Karpas-422 (cell line): ENCODE data around the gene CLDN15. TPM values are rescaled to one million over a fixed set of nuclear protein-coding genes. Genes with fewer than 3 reads are reported as not detected.

ENCODE experiments used
- DNase-seq: peaks from one replicate; pipeline ENCODE4 v3.0.0-alpha.2; 2015
- H2AFZ ChIP-seq: fragments of 200-600 bp; sonication (generic); 2 replicates; pipeline ENCODE4 v1.6.1; 2014; ENCODE audit warnings: antibody characterized with exemption, low read length, mixed read lengths
- H3K27ac ChIP-seq: fragments of 200-600 bp; sonication (generic); 2 replicates; pipeline ENCODE4 v1.5.1; 2014; ENCODE audit warnings: mild to moderate bottlenecking, low read length, moderate library complexity
- H3K27me3 ChIP-seq: fragments of 200-600 bp; sonication (generic); 2 replicates; pipeline ENCODE4 v1.6.1; 2014; ENCODE audit warnings: low read length, mixed read lengths
- H3K36me3 ChIP-seq: fragments of 200-600 bp; sonication (generic); 2 replicates; pipeline ENCODE4 v1.6.1; 2014; ENCODE audit warnings: low read length, mixed read lengths; ENCODE audit not compliant: insufficient read depth
- H3K4me1 ChIP-seq: fragments of 200-600 bp; sonication (generic); 2 replicates; pipeline ENCODE4 v1.6.1; 2014; ENCODE audit warnings: mild to moderate bottlenecking, low read length, mixed read lengths
- H3K4me2 ChIP-seq: fragments of 200-600 bp; sonication (generic); 2 replicates; pipeline ENCODE4 v1.6.1; 2014; ENCODE audit warnings: low read length, low read depth, mild to moderate bottlenecking; ENCODE audit not compliant: poor library complexity, severe bottlenecking
- H3K4me3 ChIP-seq: fragments of 200-600 bp; sonication (generic); 2 replicates; pipeline ENCODE4 v1.5.1; 2014; ENCODE audit warnings: mild to moderate bottlenecking, antibody characterized with exemption, low read length, mixed read lengths
- H3K79me2 ChIP-seq: fragments of 200-600 bp; sonication (generic); 2 replicates; pipeline ENCODE4 v1.6.1; 2014; ENCODE audit warnings: mild to moderate bottlenecking, low read length, mixed read lengths
- H3K9ac ChIP-seq: fragments of 200-600 bp; sonication (generic); 2 replicates; pipeline ENCODE4 v1.6.0; 2014; ENCODE audit warnings: low read length
- H3K9me2 ChIP-seq: fragments of 200-600 bp; sonication (generic), shearing (Covaris generic); replicated peaks from 2 replicates; pipeline ENCODE4 v1.6.0; 2014; ENCODE audit warnings: mild to moderate bottlenecking, low read length, moderate library complexity; ENCODE audit not compliant: insufficient read depth
- H3K9me3 ChIP-seq: fragments of 300-700, 200-600 bp; sonication (generic); 2 replicates; pipeline ENCODE4 v1.6.1; 2014; ENCODE audit warnings: low read length, mixed read lengths
- H4K20me1 ChIP-seq: fragments of 200-600 bp; sonication (generic); 2 replicates; pipeline ENCODE4 v1.6.1; 2014; ENCODE audit warnings: mild to moderate bottlenecking, antibody characterized with exemption, low read length, low read depth; ENCODE audit not compliant: insufficient read depth
- total RNA-seq: library from RNA; depleted of rRNA; stranded (reverse); fragments of >200 nt; shearing (Covaris generic); gene quantifications from 2 replicates; pipeline ENCODE4 v1.2.3, GENCODE V29; 2014; ENCODE audit warnings: low replicate concordance

The CLDN15 gene
- total RNA-seq, 1 experiment from 2014 or later = 12.2 TPM

GRCh38 chr7:101235050-101235449, 2.6 kb downstream of the CLDN15 start:
- no peak for DNase-seq
- Histone ChIP-seq H3K27me3 (no peaks in the 10 kb centered on the region), H3K27ac (no peak overlapping the region), H3K4me1 (no peaks in the 10 kb centered on the region), H3K9ac (no peak overlapping the region), H2AFZ (no peak overlapping the region), H3K4me2 (no peak overlapping the region), H3K4me3 (no peak overlapping the region), H3K9me2 (no peaks in the 10 kb centered on the region), H3K36me3 (no peaks in the 10 kb centered on the region), H4K20me1 (no peaks in the 10 kb centered on the region), H3K9me3 (no peaks in the 10 kb centered on the region), H3K79me2 (no peaks in the 10 kb centered on the region)

- Histone ChIP-seq H3K27me3 (no peaks in the 10 kb centered on the region), H3K9me2 (no peaks in the 10 kb centered on the region), H3K27ac (no peak overlapping the region), H4K20me1 (no peaks in the 10 kb centered on the region), H3K9ac (no peak overlapping the region), H3K36me3 (no peaks in the 10 kb centered on the region), H2AFZ (no peak overlapping the region), H3K4me2 (no peak overlapping the region), H3K9me3 (no peaks in the 10 kb centered on the region), H3K4me1 (no peaks in the 10 kb centered on the region), H3K79me2 (no peaks in the 10 kb centered on the region), H3K4me3 (no peak overlapping the region)
- no peak for DNase-seq
Measured at GRCh38 chr7:101234636-101235035, 3.0 kb downstream of the CLDN15 start.

- H2AFZ ChIP-seq = no peak overlapping the region
- H4K20me1 ChIP-seq = no peaks in the 10 kb centered on the region
- no peaks in the 10 kb centered on the region for H3K36me3 ChIP-seq
- no peaks in the 10 kb centered on the region for H3K79me2 ChIP-seq
- H3K9ac ChIP-seq = no peak overlapping the region
- no peak overlapping the region for H3K4me2 ChIP-seq
- no peaks in the 10 kb centered on the region for H3K9me2 ChIP-seq
- H3K9me3 ChIP-seq = no peaks in the 10 kb centered on the region
- no peak overlapping the region for H3K4me3 ChIP-seq
- DNase-seq = no peak
- no peaks in the 10 kb centered on the region for H3K27me3 ChIP-seq
- H3K27ac ChIP-seq = no peak overlapping the region
- no peaks in the 10 kb centered on the region for H3K4me1 ChIP-seq
Measured at GRCh38 chr7:101233907-101234547, 3.6 kb downstream of the CLDN15 start.

DNA sequence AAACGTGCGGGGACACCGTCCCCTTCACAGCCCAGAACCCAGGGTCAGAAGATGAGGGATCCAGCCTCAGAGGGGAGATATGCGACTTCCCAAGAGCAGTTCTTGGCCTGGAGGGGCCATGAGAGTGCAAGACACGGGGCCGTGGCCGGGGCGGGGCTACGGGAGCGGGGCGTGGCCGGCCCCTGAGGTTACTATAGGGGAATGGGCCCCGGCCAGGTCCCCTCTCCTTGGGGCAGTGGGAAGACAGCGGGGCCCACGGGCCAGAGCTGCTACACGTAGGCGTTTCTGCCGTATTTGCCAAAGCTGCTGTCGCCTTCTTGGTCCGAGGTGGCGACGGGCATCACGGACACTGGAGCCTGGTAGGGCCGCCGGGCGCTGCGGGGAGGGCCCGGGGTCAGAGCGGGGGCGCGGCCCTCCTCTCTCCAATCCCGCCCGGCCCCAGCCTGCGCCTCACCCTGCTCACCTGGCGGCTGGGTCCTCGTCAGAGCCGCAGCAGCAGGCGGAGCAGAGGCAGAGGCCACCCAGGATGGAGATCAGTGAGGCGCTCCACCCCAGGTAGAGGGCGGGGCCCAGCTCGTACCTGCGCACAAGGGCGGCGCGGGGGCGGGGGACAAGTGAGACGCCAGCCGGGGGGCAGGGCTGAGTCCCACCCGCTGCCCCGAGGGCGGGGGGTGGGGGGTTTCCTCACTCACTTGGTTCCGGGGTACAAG, 5.3 kb downstream of the CLDN15 start:
- no peaks in the 10 kb centered on the region for H3K27me3 ChIP-seq
- no peaks in the 10 kb centered on the region for H3K36me3 ChIP-seq
- H3K9ac ChIP-seq = no peak overlapping the region
- H4K20me1 ChIP-seq = no peaks in the 10 kb centered on the region
- no peaks in the 10 kb centered on the region for H3K9me2 ChIP-seq
- no peak overlapping the region for H3K4me3 ChIP-seq
- H3K4me2 ChIP-seq = no peak overlapping the region
- H3K27ac ChIP-seq = no peak overlapping the region
- peaks cover 5% of the 10 kb centered on the region for H3K4me1 ChIP-seq
- no peaks in the 10 kb centered on the region for H3K9me3 ChIP-seq
- no peak overlapping the region for H2AFZ ChIP-seq
- no peak for DNase-seq
- H3K79me2 ChIP-seq = no peaks in the 10 kb centered on the region

GRCh38 chr7:101231644-101232043, 6.0 kb downstream of the CLDN15 start:
- Histone ChIP-seq H3K27ac (no peak overlapping the region), H3K9me3 (no peaks in the 10 kb centered on the region), H2AFZ (no peak overlapping the region), H3K4me2 (no peak overlapping the region), H3K36me3 (no peaks in the 10 kb centered on the region), H3K9ac (no peak overlapping the region), H3K9me2 (no peaks in the 10 kb centered on the region), H4K20me1 (no peaks in the 10 kb centered on the region), H3K79me2 (no peaks in the 10 kb centered on the region), H3K4me3 (no peak overlapping the region), H3K4me1 (peaks cover 5% of the 10 kb centered on the region), H3K27me3 (no peaks in the 10 kb centered on the region)
- DNase-seq = no peak

DNA sequence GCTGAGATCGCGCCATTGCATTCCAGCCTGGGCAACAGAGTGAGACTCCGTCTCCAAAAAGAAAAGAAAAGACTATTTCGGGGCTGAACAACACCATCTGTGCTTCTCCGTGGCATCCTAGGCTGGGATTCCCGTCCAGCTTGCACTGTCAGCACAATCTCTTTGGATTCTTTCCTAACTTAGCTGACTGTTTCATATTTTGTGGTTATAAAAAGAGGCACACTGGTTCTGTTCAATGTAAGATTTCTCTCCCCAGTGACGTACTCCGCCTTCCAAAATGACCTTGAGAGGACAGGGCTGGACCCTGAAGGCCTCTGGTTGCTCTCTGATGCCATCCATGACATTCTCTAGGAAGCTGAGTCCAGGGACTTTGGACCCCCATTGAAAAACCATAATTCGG, 10.9 kb downstream of the CLDN15 start:
- H3K36me3 ChIP-seq = no peaks in the 10 kb centered on the region
- no peaks in the 10 kb centered on the region for H4K20me1 ChIP-seq
- H3K4me1 ChIP-seq = peaks cover 5% of the 10 kb centered on the region
- H3K9ac ChIP-seq = no peak overlapping the region
- H3K9me2 ChIP-seq = no peaks in the 10 kb centered on the region
- H2AFZ ChIP-seq = no peak overlapping the region
- H3K79me2 ChIP-seq = 0 out of 2 replicates have a peak, but pooled peaks cover 1% of the 10 kb centered on the region
- no peak overlapping the region for H3K4me3 ChIP-seq
- no peak overlapping the region for H3K27ac ChIP-seq
- H3K4me2 ChIP-seq = no peak overlapping the region
- H3K9me3 ChIP-seq = no peaks in the 10 kb centered on the region
- no peaks in the 10 kb centered on the region for H3K27me3 ChIP-seq
- no peak for DNase-seq

DNA sequence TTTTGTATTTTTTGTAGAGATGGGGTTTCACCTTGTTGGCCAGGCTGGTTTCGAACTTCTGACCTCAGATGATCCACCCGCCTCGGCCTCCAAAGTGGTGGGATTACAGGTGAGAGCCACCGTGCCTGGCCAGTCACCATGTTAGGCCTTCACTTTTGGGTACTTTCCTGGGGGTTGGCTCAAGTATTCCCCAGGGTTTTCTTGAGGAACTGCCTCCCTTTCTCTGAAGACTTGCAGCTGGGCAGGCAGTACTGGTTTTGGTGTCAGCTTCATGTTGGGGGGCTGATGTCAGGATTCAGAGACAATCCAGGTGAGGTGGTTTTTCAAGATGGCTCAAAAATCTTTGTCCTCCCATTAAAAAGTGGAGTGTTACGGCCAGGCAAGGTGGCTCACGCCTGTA, 12.0 kb downstream of the CLDN15 start:
- no peak overlapping the region for H3K4me3 ChIP-seq
- H2AFZ ChIP-seq = no peak overlapping the region
- H4K20me1 ChIP-seq = no peaks in the 10 kb centered on the region
- H3K27ac ChIP-seq = no peak overlapping the region
- H3K9ac ChIP-seq = no peak overlapping the region
- no peaks in the 10 kb centered on the region for H3K36me3 ChIP-seq
- no peaks in the 10 kb centered on the region for H3K27me3 ChIP-seq
- H3K9me2 ChIP-seq = no peaks in the 10 kb centered on the region
- peaks cover 12% of the 10 kb centered on the region for H3K79me2 ChIP-seq
- H3K9me3 ChIP-seq = no peaks in the 10 kb centered on the region
- H3K4me1 ChIP-seq = peaks cover 5% of the 10 kb centered on the region
- no peak for DNase-seq
- H3K4me2 ChIP-seq = no peak overlapping the region

DNA sequence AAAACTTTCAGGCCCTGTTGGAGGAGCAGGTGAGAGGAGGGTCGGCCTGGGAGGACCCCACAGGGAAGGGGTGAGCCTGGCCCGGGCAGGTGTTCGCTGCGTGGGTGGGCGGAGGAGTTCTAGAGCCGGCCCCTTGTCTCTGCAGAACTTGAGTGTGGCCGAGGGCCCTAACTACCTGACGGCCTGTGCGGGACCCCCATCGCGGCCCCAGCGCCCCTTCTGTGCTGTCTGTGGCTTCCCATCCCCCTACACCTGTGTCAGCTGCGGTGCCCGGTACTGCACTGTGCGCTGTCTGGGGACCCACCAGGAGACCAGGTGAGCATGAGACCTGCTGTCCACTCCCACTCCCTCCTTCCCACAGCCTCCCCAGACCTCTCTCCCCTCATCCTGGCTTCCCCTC, 14.1 kb downstream of the CLDN15 start:
- Histone ChIP-seq H2AFZ (no peak overlapping the region), H3K4me2 (no peak overlapping the region), H3K79me2 (peaks cover 33% of the 10 kb centered on the region), H3K9me2 (no peaks in the 10 kb centered on the region), H3K9me3 (no peaks in the 10 kb centered on the region), H3K36me3 (no peaks in the 10 kb centered on the region), H3K9ac (no peak overlapping the region), H3K4me3 (no peak overlapping the region), H3K27me3 (no peaks in the 10 kb centered on the region), H4K20me1 (no peaks in the 10 kb centered on the region), H3K4me1 (peaks cover 14% of the 10 kb centered on the region), H3K27ac (no peak overlapping the region)
- DNase-seq = no peak
